ENCODE measurements around the gene PPT2. TPM values are rescaled to one million over a fixed set of nuclear protein-coding genes. Genes with fewer than 3 reads are reported as not detected.
A peak's percentile ranks its signal among the peaks of the same experiment; 100 is the strongest.

The PPT2 gene
- total and polyA plus RNA-seq, 2 of the 13 experiments (the other 11 are each of a cell fraction or from before 2014, with no cell fraction given), result 39.2 to 61.8 TPM

GRCh38 chr6:32176476-32177182, 22.7 kb downstream of the PPT2 start (continued):
- TF ChIP-seq UBTF (CRISPR knock-in tag; IDR thresholded peaks at IDR 0.05), result no peak
- no peak; the same call in 1 of the 2 replicates for TF ChIP-seq ZBTB21 (CRISPR knock-in tag; IDR thresholded peaks at IDR 0.05)
- no peak for TF ChIP-seq PLSCR1 (CRISPR knock-in tag; IDR thresholded peaks at IDR 0.05; ENCODE audit: borderline replicate concordance)
- peak; percentile 13 for TF ChIP-seq IKZF4 (CRISPR knock-in tag; IDR thresholded peaks at IDR 0.05; ENCODE audit: borderline replicate concordance, low read depth, not compliant biosample characterization)
- TF ChIP-seq KIAA2018 (CRISPR knock-in tag; IDR thresholded peaks at IDR 0.05; ENCODE audit: borderline replicate concordance), result no peak
- no peak for TF ChIP-seq KLF15 (CRISPR knock-in tag; IDR thresholded peaks at IDR 0.05; ENCODE audit: borderline replicate concordance)
- TF ChIP-seq ZFAT (CRISPR knock-in tag; conservative IDR thresholded peaks at IDR 0.05), result no peak
- no peak for TF ChIP-seq ZNF205 (CRISPR knock-in tag; IDR thresholded peaks at IDR 0.05)
- no peak for TF ChIP-seq TAF1 (CRISPR knock-in tag; IDR thresholded peaks at IDR 0.05)
- no peak for TF ChIP-seq SOX5 (CRISPR knock-in tag; IDR thresholded peaks at IDR 0.05; ENCODE audit: borderline replicate concordance)
